Umbilical cord (tissue), 2 donors: Measurements from ENCODE around the gene BCKDHA. TPM values are rescaled to one million over a fixed set of nuclear protein-coding genes. Genes with fewer than 3 reads are reported as not detected.
A peak's percentile ranks its signal among the peaks of the same experiment; 100 is the strongest.

Experiments used
- DNase-seq: peaks from one replicate; pipeline ENCODE4 v3.0.0-alpha.2; 2015; ENCODE audit warnings: low spot score
- total RNA-seq: library from RNA; depleted of rRNA; stranded (reverse); fragments of >200 nt; gene quantifications from one replicate; pipeline ENCODE4 v1.2.3, GENCODE V29; 2014; ENCODE audit warnings: low replicate concordance; ENCODE audit not compliant: insufficient read depth

The BCKDHA gene
- 31.1 TPM for total RNA-seq

- peak; percentile 100 for DNase-seq
Observed at GRCh38 chr19:41397086-41398049, at the start of gene BCKDHA, which contains the start of gene EXOSC5. TSS of gene BCKDHA (plus strand) at chr19:41397818. CDS start at chr19:41397828, 10 bp downstream. TSS of gene EXOSC5 (minus strand) at chr19:41397359. CDS start at chr19:41397328, 31 bp downstream.

- peak; percentile 68 for DNase-seq
Observed at GRCh38 chr19:41350735-41351338, 46.8 kb upstream of the BCKDHA start.

- DNase-seq, result peak; percentile 81
Observed at GRCh38 chr19:41351339-41352245, 46.0 kb upstream of the BCKDHA start.

GRCh38 chr19:41352279-41352608, 45.4 kb upstream of the BCKDHA start:
- DNase-seq, result no peak

- peak; percentile 60 for DNase-seq
Observed at GRCh38 chr19:41352609-41353465, 44.8 kb upstream of the BCKDHA start.

GRCh38 chr19:41353466-41354342, 43.9 kb upstream of the BCKDHA start, which contains the start of gene TGFB1:
TSS of gene TGFB1 (minus strand) at chr19:41353922. CDS start at chr19:41353044, 878 bp downstream.
- DNase-seq, result peak; percentile 89

GRCh38 chr19:41354343-41354953, 43.2 kb upstream of the BCKDHA start:
- no peak for DNase-seq

- DNase-seq, result no peak
Observed at GRCh38 chr19:41355035-41355434, 42.6 kb upstream of the BCKDHA start.

GRCh38 chr19:41355802-41356201, 41.8 kb upstream of the BCKDHA start:
- no peak for DNase-seq

GRCh38 chr19:41356984-41357739, 40.5 kb upstream of the BCKDHA start:
- DNase-seq, result no peak

GRCh38 chr19:41357746-41358145, 39.9 kb upstream of the BCKDHA start:
- DNase-seq, result no peak

- no peak for DNase-seq
Observed at GRCh38 chr19:41359741-41360140, 37.9 kb upstream of the BCKDHA start.

- no peak for DNase-seq
Observed at GRCh38 chr19:41362143-41362847, 35.3 kb upstream of the BCKDHA start.

GRCh38 chr19:41363371-41363752, 34.3 kb upstream of the BCKDHA start:
- DNase-seq, result no peak

- peak; percentile 99 for DNase-seq
Observed at GRCh38 chr19:41363753-41364523, 33.7 kb upstream of the BCKDHA start, which contains the start of gene B9D2. TSS of gene B9D2 (minus strand) at chr19:41364149. CDS start at chr19:41363519, 630 bp downstream.

- no peak for DNase-seq
Observed at GRCh38 chr19:41364524-41365391, 32.9 kb upstream of the BCKDHA start.
